HCT116 (cell line): ENCODE results near the gene ASCL2. TPM values are rescaled to one million over a fixed set of nuclear protein-coding genes. Genes with fewer than 3 reads are reported as not detected.

Source experiments
- ATAC-seq: fragments of 200-7000 bp; cut with Tn5 transposase; 2 replicates; pipeline ENCODE4 v1.9.1; 2020; ENCODE audit warnings: mild to moderate bottlenecking, moderate library complexity
- BruUV-seq: library from RNA; stranded (reverse); fragments of 400-500 nt; replicated peaks from 2 replicates; lab custom pipeline; 2021; lab: Mats Ljungman, UMichigan
- CTCF ChIA-PET: fragments of 300-600 bp; sonication (Branson Sonifier 250); formaldehyde crosslinking; loops from one replicate; lab custom pipeline; 2021; ENCODE audit warnings: antibody characterized with exemption; lab: Charles Lee
- POLR2A ChIA-PET: fragments of 300-600, 350-600 bp; sonication (Branson Sonifier 250); formaldehyde crosslinking; loops from one replicate; lab custom pipeline; 2021; ENCODE audit warnings: antibody characterized with exemption; lab: Charles Lee
- RAD21 ChIA-PET, 2 experiments: fragments of 300-600 bp; sonication (Branson Sonifier 250); formaldehyde crosslinking; loops; one replicate each; lab custom pipeline; 2023; ENCODE audit warnings: low total read pairs in 2 of 2; ENCODE audit not compliant: uncharacterized antibody in 2 of 2, unreplicated experiment in 2 of 2, low non-redundant PET in 1 of 2; lab: Charles Lee
- DNase-seq: peaks from one replicate; pipeline ENCODE4 v3.0.0-alpha.2; 2010; ENCODE audit warnings: low read depth, low spot score
- H2AFZ ChIP-seq: fragments of 200-600 bp; shearing (Covaris generic), sonication (generic); 2 replicates; pipeline ENCODE4 v1.6.1; 2017; ENCODE audit warnings: low read depth, mixed run types, mixed read lengths, antibody characterized with exemption, low read length; ENCODE audit not compliant: poor library complexity, severe bottlenecking
- H3K27ac ChIP-seq: 2 replicates; pipeline ENCODE4 v1.5.1; 2012; ENCODE audit warnings: low read depth, low read length
- H3K27me3 ChIP-seq: fragments of 200-600 bp; sonication (generic); 2 replicates; pipeline ENCODE4 v1.6.1; 2016; ENCODE audit warnings: mixed run types, low read length, mixed read lengths; ENCODE audit not compliant: insufficient read depth
- H3K36me3 ChIP-seq, 2 experiments: fragments of 200-500 bp in 1 of 2; fragments of 200-600 bp in 1 of 2; sonication (Bioruptor generic) in 1 of 2; sonication (generic) in 1 of 2; 2 replicates each; pipeline versions ENCODE4 v1.5.1 to v1.6.1; 2014 to 2016; ENCODE audit warnings: low read length in 2 of 2, inconsistent platforms in 1 of 2, mixed read lengths in 1 of 2, mixed run types in 1 of 2; ENCODE audit not compliant: insufficient read depth in 2 of 2, control insufficient read depth in 1 of 2
- H3K4me1 ChIP-seq, 2 experiments: fragments of 200-600 bp in 1 of 2; sonication (generic) in 1 of 2; 2 replicates each; pipeline versions ENCODE4 v1.5.1 to v1.6.1; 2012 to 2017; ENCODE audit warnings: low read length in 2 of 2, inconsistent platforms in 1 of 2, mild to moderate bottlenecking in 1 of 2, mixed read lengths in 1 of 2, mixed run types in 1 of 2, moderate library complexity in 1 of 2; ENCODE audit not compliant: insufficient read depth in 2 of 2, control insufficient read depth in 1 of 2
- H3K4me2 ChIP-seq: fragments of 200-600 bp; sonication (generic); 2 replicates; pipeline ENCODE4 v1.6.1; 2017; ENCODE audit warnings: mixed run types, low read length, mixed read lengths
- H3K4me3 ChIP-seq, 2 experiments: fragments of 200-600 bp in 1 of 2; sonication (generic) in 1 of 2; replicated peaks in 1 of 2; 2 replicates each; pipeline ENCODE4 v1.5.1; 2011 to 2016; ENCODE audit warnings: low read length in 2 of 2, control low read depth in 1 of 2, low read depth in 1 of 2, mild to moderate bottlenecking in 1 of 2, mixed read lengths in 1 of 2, mixed run types in 1 of 2
- H3K79me2 ChIP-seq: fragments of 200-600 bp; sonication (generic); 2 replicates; pipeline ENCODE4 v1.6.1; 2017; ENCODE audit warnings: mild to moderate bottlenecking, mixed run types, low read length, moderate library complexity, mixed read lengths; ENCODE audit not compliant: insufficient read depth
- H3K9ac ChIP-seq: fragments of 200-600 bp; sonication (generic); 2 replicates; pipeline ENCODE4 v1.6.1; 2016; ENCODE audit warnings: low read length, mixed read lengths
- H3K9me2 ChIP-seq: fragments of 200-600 bp; sonication (generic), shearing (Covaris generic); 2 replicates; pipeline ENCODE4 v1.6.1; 2017; ENCODE audit warnings: mixed run types, mild to moderate bottlenecking, moderate library complexity; ENCODE audit not compliant: insufficient read depth
- H3K9me3 ChIP-seq, 2 experiments: fragments of 200-500 bp in 1 of 2; fragments of 200-600 bp in 1 of 2; sonication (Bioruptor generic) in 1 of 2; sonication (generic) in 1 of 2; 2 replicates each; pipeline ENCODE4 v1.6.1; 2014 to 2017; ENCODE audit warnings: low read length in 2 of 2, mixed read lengths in 2 of 2, inconsistent platforms in 1 of 2, low read depth in 1 of 2, mild to moderate bottlenecking in 1 of 2, mixed run types in 1 of 2, moderate library complexity in 1 of 2; ENCODE audit not compliant: control insufficient read depth in 1 of 2, insufficient read depth in 1 of 2
- H4K20me1 ChIP-seq: fragments of 200-600 bp; sonication (generic), shearing (Covaris generic); 2 replicates; pipeline ENCODE4 v1.6.1; 2017; ENCODE audit warnings: mixed run types, mild to moderate bottlenecking, moderate library complexity; ENCODE audit not compliant: insufficient read depth
- ELF1 ChIP-seq: IDR thresholded peaks from 2 replicates; pipeline ENCODE4 v1.6.1; 2012; ENCODE audit warnings: low read depth, borderline replicate concordance
- EZH2 ChIP-seq: fragments of 200-600 bp; sonication (generic); IDR thresholded peaks from 2 replicates; pipeline ENCODE4 v1.6.1; 2017; ENCODE audit warnings: antibody characterized with exemption, mixed run types
- EZH2phosphoT487 ChIP-seq: fragments of 200-600 bp; IDR thresholded peaks from 2 replicates; pipeline ENCODE4 v1.6.1; 2018; ENCODE audit warnings: antibody characterized with exemption, borderline replicate concordance
- FOSL1 ChIP-seq: IDR thresholded peaks from 2 replicates; pipeline ENCODE4 v1.6.1; 2012; ENCODE audit warnings: low read depth
- JUND ChIP-seq: IDR thresholded peaks from 2 replicates; pipeline ENCODE4 v1.6.1; 2012
- POLR2A ChIP-seq: IDR thresholded peaks from 2 replicates; pipeline ENCODE4 v1.7.0; 2011; ENCODE audit warnings: borderline replicate concordance; ENCODE audit not compliant: insufficient read depth, insufficient read length; ENCODE audit errors: extremely low read depth
- POLR2AphosphoS5 ChIP-seq: IDR thresholded peaks from 2 replicates; pipeline ENCODE4 v1.6.1; 2011; ENCODE audit warnings: mild to moderate bottlenecking, low read depth, low read length, moderate library complexity
- SIN3A ChIP-seq: IDR thresholded peaks from 2 replicates; pipeline ENCODE4 v1.6.1; 2012; ENCODE audit warnings: low read depth
- SRF ChIP-seq: IDR thresholded peaks from 2 replicates; pipeline ENCODE4 v1.6.1; 2012; ENCODE audit warnings: low read depth
- TCF7L2 ChIP-seq: IDR thresholded peaks from 2 replicates; pipeline ENCODE4 v1.7.0; 2011; ENCODE audit warnings: borderline replicate concordance, inconsistent platforms; ENCODE audit not compliant: insufficient read depth, insufficient read length; ENCODE audit errors: extremely low read depth
- ZFX ChIP-seq: fragments of 450-650 bp; IDR thresholded peaks from 2 replicates; pipeline ENCODE4 v1.6.1; 2017
- intact Hi-C: fragments of 100-400 bp; cut with micrococcal nuclease; formaldehyde crosslinking; loops from 2 replicates; pipeline ENCODE4 v1.10.0; 2022
- total RNA-seq: library from RNA; stranded (reverse); gene quantifications from one replicate; pipeline ENCODE4 v1.2.1, GENCODE V29; 2021; ENCODE audit not compliant: unreplicated experiment
- TF ChIP-seq, protein P1 (sequence below): IDR thresholded peaks from 2 replicates; pipeline ENCODE4 v1.6.1; 2012
- TF ChIP-seq, protein P2 (sequence below): IDR thresholded peaks from 2 replicates; pipeline ENCODE4 v1.6.1; 2012; ENCODE audit warnings: low read depth
- TF ChIP-seq, protein P3 (sequence below): IDR thresholded peaks from 2 replicates; pipeline ENCODE4 v1.6.1; 2011; ENCODE audit warnings: mild to moderate bottlenecking, low read length, moderate library complexity; ENCODE audit not compliant: insufficient replicate concordance; ENCODE audit errors: extremely low read depth
- TF ChIP-seq, protein P4 (sequence below), 3 experiments: fragments of 200-600 bp in 1 of 3; sonication (generic) in 1 of 3; IDR thresholded peaks in 2 of 3; conservative IDR thresholded peaks in 1 of 3; 2 replicates each; pipeline ENCODE4 v1.5.1; 2012 to 2017; ENCODE audit warnings: low read depth in 2 of 3, low read length in 2 of 3, antibody characterized with exemption in 1 of 3, borderline replicate concordance in 1 of 3, control low read depth in 1 of 3, mild to moderate bottlenecking in 1 of 3, mixed read lengths in 1 of 3, mixed run types in 1 of 3, moderate library complexity in 1 of 3; ENCODE audit not compliant: insufficient read depth in 1 of 3

Gene ASCL2
- total RNA-seq, 1 experiment from 2014 or later: not detected

DNA sequence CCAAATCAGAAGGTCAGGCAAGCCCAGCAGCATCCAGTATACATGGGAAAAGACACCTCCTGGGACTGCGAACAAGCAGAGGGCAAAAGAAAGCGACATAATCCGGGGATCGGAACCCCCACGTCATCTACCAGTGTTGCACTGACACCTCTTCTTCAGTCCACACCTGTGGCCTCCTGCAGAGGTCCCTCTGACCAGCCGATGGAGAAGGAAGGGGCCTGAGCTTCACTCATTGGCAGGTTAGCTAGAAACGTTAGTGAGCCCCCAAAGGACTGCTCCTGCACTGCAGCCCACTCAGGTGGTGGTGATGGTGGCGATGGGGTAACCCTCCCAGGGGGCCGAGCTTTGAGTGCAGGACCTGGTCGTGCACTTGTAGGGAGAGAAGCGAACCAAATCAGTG, 22.1 kb downstream of the ASCL2 start:
- Histone ChIP-seq H3K4me3 (no peak overlapping the region), H3K79me2 (no peaks in the 10 kb centered on the region), H3K9me3 (no peaks in the 10 kb centered on the region), H3K4me2 (no peak overlapping the region), H3K9ac (no peak overlapping the region), H3K27me3 (no peaks in the 10 kb centered on the region), H3K36me3 (no peaks in the 10 kb centered on the region), H2AFZ (no peak overlapping the region), H3K27ac (no peak overlapping the region)
- RAD21 ChIA-PET: no interaction called here
- DNase-seq: no peak
- ATAC-seq: no peak
- POLR2A ChIA-PET: no interaction called here
- intact Hi-C loops: no loop called here
- TF ChIP-seq EZH2 (no peak), EZH2phosphoT487 (no peak), JUND (no peak), ZFX (no peak), POLR2AphosphoS5 (no peak), SIN3A (no peak), ELF1 (no peak), TCF7L2 (no peak), FOSL1 (no peak), SRF (no peak), POLR2A (no peak)
- TF ChIP-seq, protein P1, sequence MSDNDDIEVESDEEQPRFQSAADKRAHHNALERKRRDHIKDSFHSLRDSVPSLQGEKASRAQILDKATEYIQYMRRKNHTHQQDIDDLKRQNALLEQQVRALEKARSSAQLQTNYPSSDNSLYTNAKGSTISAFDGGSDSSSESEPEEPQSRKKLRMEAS: no peak
- TF ChIP-seq, protein P2, sequence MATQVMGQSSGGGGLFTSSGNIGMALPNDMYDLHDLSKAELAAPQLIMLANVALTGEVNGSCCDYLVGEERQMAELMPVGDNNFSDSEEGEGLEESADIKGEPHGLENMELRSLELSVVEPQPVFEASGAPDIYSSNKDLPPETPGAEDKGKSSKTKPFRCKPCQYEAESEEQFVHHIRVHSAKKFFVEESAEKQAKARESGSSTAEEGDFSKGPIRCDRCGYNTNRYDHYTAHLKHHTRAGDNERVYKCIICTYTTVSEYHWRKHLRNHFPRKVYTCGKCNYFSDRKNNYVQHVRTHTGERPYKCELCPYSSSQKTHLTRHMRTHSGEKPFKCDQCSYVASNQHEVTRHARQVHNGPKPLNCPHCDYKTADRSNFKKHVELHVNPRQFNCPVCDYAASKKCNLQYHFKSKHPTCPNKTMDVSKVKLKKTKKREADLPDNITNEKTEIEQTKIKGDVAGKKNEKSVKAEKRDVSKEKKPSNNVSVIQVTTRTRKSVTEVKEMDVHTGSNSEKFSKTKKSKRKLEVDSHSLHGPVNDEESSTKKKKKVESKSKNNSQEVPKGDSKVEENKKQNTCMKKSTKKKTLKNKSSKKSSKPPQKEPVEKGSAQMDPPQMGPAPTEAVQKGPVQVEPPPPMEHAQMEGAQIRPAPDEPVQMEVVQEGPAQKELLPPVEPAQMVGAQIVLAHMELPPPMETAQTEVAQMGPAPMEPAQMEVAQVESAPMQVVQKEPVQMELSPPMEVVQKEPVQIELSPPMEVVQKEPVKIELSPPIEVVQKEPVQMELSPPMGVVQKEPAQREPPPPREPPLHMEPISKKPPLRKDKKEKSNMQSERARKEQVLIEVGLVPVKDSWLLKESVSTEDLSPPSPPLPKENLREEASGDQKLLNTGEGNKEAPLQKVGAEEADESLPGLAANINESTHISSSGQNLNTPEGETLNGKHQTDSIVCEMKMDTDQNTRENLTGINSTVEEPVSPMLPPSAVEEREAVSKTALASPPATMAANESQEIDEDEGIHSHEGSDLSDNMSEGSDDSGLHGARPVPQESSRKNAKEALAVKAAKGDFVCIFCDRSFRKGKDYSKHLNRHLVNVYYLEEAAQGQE: no peak
- TF ChIP-seq, protein P3, sequence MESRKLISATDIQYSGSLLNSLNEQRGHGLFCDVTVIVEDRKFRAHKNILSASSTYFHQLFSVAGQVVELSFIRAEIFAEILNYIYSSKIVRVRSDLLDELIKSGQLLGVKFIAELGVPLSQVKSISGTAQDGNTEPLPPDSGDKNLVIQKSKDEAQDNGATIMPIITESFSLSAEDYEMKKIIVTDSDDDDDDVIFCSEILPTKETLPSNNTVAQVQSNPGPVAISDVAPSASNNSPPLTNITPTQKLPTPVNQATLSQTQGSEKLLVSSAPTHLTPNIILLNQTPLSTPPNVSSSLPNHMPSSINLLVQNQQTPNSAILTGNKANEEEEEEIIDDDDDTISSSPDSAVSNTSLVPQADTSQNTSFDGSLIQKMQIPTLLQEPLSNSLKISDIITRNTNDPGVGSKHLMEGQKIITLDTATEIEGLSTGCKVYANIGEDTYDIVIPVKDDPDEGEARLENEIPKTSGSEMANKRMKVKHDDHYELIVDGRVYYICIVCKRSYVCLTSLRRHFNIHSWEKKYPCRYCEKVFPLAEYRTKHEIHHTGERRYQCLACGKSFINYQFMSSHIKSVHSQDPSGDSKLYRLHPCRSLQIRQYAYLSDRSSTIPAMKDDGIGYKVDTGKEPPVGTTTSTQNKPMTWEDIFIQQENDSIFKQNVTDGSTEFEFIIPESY: no peak
- TF ChIP-seq, protein P4, sequence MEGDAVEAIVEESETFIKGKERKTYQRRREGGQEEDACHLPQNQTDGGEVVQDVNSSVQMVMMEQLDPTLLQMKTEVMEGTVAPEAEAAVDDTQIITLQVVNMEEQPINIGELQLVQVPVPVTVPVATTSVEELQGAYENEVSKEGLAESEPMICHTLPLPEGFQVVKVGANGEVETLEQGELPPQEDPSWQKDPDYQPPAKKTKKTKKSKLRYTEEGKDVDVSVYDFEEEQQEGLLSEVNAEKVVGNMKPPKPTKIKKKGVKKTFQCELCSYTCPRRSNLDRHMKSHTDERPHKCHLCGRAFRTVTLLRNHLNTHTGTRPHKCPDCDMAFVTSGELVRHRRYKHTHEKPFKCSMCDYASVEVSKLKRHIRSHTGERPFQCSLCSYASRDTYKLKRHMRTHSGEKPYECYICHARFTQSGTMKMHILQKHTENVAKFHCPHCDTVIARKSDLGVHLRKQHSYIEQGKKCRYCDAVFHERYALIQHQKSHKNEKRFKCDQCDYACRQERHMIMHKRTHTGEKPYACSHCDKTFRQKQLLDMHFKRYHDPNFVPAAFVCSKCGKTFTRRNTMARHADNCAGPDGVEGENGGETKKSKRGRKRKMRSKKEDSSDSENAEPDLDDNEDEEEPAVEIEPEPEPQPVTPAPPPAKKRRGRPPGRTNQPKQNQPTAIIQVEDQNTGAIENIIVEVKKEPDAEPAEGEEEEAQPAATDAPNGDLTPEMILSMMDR (IDR thresholded peaks at IDR 0.05 in 2 of 3, conservative IDR thresholded peaks at IDR 0.05 in 1 of 3; ENCODE audit: borderline replicate concordance in 1 of 3, insufficient read depth in 1 of 3, low read depth in 2 of 3, low read length in 2 of 3): no peak
- TF ChIP-seq, all 23 proteins: peak for 0
- CTCF ChIA-PET: no interaction called here
- Histone ChIP-seq H3K4me1 (no peaks in the 10 kb centered on the region), H3K9me2 (no peaks in the 10 kb centered on the region), H4K20me1 (no peaks in the 10 kb centered on the region)
- no TSS peak for BruUV-seq
